ENCODE results near the gene ID2.

DNA sequence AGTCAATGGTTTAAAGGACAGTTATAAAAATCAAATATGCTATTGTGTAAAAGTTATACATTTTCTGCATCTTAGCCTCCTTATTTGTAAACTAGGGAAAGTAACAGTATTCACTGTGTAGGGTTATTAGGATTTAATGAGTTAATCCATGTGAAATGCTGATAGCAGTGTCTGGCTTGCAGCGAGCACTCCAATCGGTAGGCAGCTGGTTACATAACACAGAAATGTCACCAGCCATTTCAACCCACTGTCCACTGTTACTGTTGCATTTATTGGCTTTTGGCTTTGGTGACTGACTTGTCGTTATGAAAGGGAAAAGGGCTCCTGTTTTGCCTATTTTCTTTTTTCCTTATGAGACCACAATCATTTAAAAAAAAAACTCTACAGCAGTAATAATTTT, 38.9 kb downstream of the ID2 start:
- TF ChIP-seq, protein P1, sequence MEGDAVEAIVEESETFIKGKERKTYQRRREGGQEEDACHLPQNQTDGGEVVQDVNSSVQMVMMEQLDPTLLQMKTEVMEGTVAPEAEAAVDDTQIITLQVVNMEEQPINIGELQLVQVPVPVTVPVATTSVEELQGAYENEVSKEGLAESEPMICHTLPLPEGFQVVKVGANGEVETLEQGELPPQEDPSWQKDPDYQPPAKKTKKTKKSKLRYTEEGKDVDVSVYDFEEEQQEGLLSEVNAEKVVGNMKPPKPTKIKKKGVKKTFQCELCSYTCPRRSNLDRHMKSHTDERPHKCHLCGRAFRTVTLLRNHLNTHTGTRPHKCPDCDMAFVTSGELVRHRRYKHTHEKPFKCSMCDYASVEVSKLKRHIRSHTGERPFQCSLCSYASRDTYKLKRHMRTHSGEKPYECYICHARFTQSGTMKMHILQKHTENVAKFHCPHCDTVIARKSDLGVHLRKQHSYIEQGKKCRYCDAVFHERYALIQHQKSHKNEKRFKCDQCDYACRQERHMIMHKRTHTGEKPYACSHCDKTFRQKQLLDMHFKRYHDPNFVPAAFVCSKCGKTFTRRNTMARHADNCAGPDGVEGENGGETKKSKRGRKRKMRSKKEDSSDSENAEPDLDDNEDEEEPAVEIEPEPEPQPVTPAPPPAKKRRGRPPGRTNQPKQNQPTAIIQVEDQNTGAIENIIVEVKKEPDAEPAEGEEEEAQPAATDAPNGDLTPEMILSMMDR (IDR thresholded peaks at IDR 0.05) = no peak
- no peak for TF ChIP-seq ZFX (IDR thresholded peaks at IDR 0.05; ENCODE audit: borderline replicate concordance)

Measured in 22Rv1 (cell line).